Ishikawa (cell line): Measurements from ENCODE around the gene MGP.

Source experiments
- CEBPB ChIP-seq: IDR thresholded peaks from 2 replicates; pipeline ENCODE4 v1.6.1; 2012
- CREB1 ChIP-seq: IDR thresholded peaks from 2 replicates; pipeline ENCODE4 v1.6.1; 2012; ENCODE audit warnings: low read depth
- EGR1 ChIP-seq: IDR thresholded peaks from 2 replicates; pipeline ENCODE4 v1.6.1; 2012
- EP300 ChIP-seq: IDR thresholded peaks from 2 replicates; pipeline ENCODE4 v1.6.1; 2012; ENCODE audit warnings: borderline replicate concordance
- FOXM1 ChIP-seq: IDR thresholded peaks from 2 replicates; pipeline ENCODE4 v1.6.1; 2012; ENCODE audit warnings: low read depth, borderline replicate concordance
- MAX ChIP-seq: IDR thresholded peaks from 2 replicates; pipeline ENCODE4 v1.6.1; 2012
- NFIC ChIP-seq: IDR thresholded peaks from 2 replicates; pipeline ENCODE4 v1.6.1; 2012
- RAD21 ChIP-seq: IDR thresholded peaks from 2 replicates; pipeline ENCODE4 v1.6.1; 2012; ENCODE audit warnings: low read depth
- REST ChIP-seq: IDR thresholded peaks from 2 replicates; pipeline ENCODE4 v1.6.1; 2012; ENCODE audit warnings: low read depth, mild to moderate bottlenecking
- TAF1 ChIP-seq: IDR thresholded peaks from 2 replicates; pipeline ENCODE4 v1.6.1; 2012; ENCODE audit warnings: low read depth, mild to moderate bottlenecking
- TCF12 ChIP-seq: IDR thresholded peaks from 2 replicates; pipeline ENCODE4 v1.6.1; 2012; ENCODE audit warnings: low read depth
- TEAD4 ChIP-seq: IDR thresholded peaks from 2 replicates; pipeline ENCODE4 v1.6.1; 2012
- USF1 ChIP-seq: IDR thresholded peaks from 2 replicates; pipeline ENCODE4 v1.6.1; 2012
- YY1 ChIP-seq: IDR thresholded peaks from 2 replicates; pipeline ENCODE4 v1.6.1; 2012; ENCODE audit warnings: low read depth
- ZBTB7A ChIP-seq: IDR thresholded peaks from 2 replicates; pipeline ENCODE4 v1.6.1; 2012; ENCODE audit warnings: low read depth

Gene MGP

GRCh38 chr12:14852880-14853279 is 32.8 kb downstream of the MGP start:
- TF ChIP-seq ZBTB7A (no peak), RAD21 (no peak), TAF1 (no peak), FOXM1 (no peak), NFIC (no peak), TEAD4 (no peak), USF1 (no peak), EP300 (no peak), CEBPB (no peak), MAX (no peak), CREB1 (no peak), REST (no peak), EGR1 (no peak), TCF12 (no peak), YY1 (no peak)

- TF ChIP-seq CEBPB (no peak), TAF1 (no peak), TCF12 (no peak), NFIC (no peak), REST (no peak), FOXM1 (no peak), YY1 (no peak), MAX (no peak), EP300 (no peak), CREB1 (no peak), EGR1 (no peak), ZBTB7A (no peak), USF1 (no peak), RAD21 (no peak), TEAD4 (no peak)
Measured at GRCh38 chr12:14850929-14851663, 34.6 kb downstream of the MGP start.

- TF ChIP-seq TAF1 (no peak), TCF12 (no peak), FOXM1 (no peak), MAX (no peak), RAD21 (no peak), EGR1 (no peak), NFIC (no peak), CREB1 (no peak), REST (no peak), YY1 (no peak), EP300 (no peak), ZBTB7A (no peak), CEBPB (no peak)
Measured at GRCh38 chr12:14849661-14850060, 36.0 kb downstream of the MGP start.
